Renal cortical epithelial cell (primary cell): ENCODE results near the gene TLDC2. TPM values are rescaled to one million over a fixed set of nuclear protein-coding genes. Genes with fewer than 3 reads are reported as not detected.
"Not testable (repeated sequence)": the region's sequence is repeated elsewhere in the genome, so short reads cannot be mapped to it uniquely, and the experiment has no call there.

Source experiments
- DNase-seq: peaks from one replicate; pipeline ENCODE4 v3.0.0-alpha.2; 2011; ENCODE audit warnings: low read depth
- total RNA-seq: library from RNA; depleted of rRNA; stranded (reverse); fragments of >200 nt; gene quantifications from 2 replicates; pipeline ENCODE4 v1.2.3, GENCODE V29; 2014

Gene TLDC2
- total RNA-seq, 1 donor from 2014 or later, result 0.50 TPM

DNA sequence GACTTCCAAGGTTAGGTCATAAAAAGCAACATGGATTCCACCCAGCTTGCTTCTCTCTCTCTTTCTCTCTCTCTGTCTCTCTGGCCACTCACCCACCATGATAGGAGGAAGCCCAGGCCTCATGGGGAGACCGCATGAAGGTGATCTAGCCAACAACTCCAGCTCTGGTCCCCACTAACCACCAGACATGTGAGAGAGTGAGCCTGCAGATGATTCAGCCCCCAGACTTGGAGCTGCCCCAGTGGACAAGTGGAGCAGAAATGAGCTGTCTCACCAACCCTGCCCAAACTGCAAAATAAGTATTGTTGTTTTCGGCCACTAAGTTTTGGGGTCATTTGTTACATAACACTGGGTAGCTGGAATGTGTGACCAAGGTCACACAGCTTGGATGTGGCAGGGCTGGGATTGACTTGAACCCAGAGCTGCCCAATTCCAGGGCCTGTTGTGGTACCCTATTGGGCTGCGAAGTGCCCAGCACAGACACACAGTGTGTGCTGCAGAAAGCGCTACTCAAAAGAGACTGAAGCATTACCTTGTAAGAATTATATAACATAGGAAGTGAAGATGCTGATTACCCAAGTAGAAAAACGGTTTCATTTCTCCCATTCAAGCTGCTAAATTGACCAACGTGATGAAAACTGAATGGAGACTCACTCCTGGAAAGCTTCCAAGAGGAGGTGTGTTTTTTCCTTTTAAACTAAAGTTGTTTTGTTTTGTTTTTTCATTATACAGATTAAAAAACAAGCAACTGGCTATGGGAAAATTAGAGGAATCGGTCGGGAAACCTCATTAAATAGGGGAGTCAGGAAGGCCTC is 9.1 kb upstream of the TLDC2 start:
- DNase-seq, result peak; percentile 71

DNA sequence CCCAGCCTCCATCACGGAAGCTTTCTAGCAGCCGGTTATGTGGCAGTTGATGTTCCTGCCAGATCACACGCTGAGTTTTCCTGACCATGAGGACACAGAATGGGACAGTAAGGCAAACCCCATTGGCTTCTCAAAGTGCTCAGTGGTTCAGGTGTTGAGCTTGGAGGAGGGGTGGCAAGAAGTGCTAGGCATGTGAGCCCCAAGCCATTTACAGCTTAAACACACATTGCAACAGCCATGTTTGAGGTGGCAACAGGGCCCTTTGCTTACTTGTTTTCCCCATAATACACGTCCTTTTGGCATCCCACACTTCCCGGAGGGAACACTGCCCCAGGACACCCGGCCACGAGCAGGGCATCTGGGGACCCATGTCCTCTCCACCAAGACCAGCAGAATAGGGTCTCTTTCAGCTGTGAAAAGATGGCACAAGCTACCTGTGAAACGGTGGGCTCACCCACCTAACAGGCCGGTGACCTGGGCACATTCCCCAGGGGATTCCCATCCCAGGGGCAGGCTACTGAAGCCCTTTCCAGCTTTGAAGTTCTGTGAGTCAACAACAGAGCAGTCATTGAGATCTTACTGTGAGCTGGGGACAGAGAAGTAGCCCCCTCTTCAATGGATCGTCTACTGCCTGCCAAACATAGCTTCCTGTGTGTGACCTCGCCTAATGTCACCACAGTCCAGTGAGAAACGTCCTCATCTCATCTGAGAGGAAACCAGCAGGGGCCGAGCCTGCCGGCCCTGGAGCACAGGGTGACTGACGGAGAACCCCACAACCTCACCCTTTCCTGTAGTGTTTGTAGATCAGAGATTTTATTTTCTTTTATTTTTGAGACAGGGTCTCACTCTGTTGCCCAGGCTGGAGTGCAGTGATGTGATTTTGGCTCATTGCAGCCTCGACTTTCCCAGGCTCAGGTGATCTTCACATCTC is 4.0 kb upstream of the TLDC2 start:
- no peak for DNase-seq

DNA sequence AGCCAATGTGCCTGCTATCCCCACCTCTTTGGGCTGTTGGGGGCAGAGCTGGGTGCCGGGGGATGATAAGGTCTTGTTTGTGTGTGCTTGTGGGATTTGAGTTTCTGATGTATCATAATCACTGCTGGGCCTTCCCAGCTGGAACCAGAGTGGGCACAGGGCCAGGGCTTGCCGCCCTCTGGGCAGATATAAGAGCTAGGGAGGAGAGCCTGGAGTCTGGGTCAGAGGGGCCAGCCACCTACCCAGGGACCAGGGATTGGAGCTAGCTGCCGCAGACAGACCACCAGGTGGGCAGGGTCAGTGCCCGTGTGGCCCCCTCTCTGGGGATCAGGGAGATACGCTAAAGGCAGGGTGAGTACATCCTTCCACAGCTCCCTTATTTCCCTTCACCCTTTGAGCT is 3.1 kb upstream of the TLDC2 start:
- DNase-seq, result peak; percentile 54

DNA sequence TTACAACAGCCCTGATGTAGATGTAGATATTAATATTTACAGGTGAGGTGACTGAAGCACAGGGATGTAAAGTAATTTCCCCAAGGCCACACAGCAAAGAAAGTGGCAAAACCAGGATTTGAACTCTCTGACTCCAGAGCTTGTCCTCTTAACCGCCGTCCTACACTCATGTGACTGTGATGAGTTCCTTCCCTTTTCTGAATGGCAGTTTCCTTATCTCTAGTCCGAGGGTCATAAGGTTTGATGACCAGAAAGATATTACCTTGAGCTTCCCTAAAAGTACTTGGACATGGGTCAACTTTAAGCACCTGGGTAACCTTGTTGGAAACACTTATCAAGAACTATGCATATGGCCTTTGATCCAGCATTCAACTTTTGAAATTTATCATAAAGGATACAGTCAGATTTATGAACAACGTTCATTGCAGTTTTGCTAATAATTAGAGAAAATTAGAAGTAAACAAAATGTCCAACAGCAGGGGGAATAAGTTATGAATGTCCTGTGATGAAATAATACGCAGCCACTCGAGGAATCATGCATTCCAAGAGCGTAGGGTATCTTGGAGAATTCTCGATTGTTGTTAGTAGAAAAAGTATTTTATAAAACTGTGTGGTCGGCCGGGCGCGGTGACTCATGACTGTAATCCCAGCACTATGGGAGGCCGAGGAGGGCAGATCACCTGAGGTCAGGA is 2.3 kb upstream of the TLDC2 start:
- DNase-seq, result no peak

DNA sequence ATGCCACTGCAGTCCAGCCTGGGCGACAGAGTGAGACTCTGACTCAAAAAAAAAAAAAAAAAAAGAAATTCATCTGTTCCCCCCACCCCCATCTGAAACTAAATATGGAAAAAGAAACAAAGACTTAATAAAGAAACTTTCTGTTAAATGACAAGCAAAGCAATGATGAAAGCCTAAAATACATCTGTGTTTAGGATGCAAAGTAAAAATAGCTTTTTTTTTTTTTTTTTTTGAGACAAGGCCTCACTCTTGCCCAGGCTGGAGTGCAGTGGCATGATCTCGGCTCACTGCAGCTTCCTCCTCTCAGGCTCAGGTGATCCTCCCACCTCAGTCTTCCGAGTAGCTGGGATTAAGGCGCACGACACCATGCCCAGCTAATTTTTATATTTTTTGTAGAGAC is 845 bp upstream of the TLDC2 start:
- DNase-seq, result not testable (repeated sequence)

DNA sequence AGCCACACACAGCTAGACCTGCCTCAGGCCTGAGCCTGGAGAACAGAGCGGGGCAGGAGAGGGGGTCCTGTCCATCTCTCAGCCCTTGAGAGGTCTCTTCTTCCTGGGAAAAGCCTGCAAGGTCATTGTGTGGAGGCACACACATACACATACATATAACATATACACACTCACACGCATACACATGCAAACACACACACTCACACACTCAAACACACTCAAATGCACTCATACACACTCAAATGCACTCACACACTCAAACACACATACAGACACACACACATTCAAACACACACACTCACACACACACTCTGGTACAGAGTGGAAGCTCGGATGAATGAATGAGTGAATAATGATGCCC is 515 bp downstream of the TLDC2 start:
- no peak for DNase-seq

DNA sequence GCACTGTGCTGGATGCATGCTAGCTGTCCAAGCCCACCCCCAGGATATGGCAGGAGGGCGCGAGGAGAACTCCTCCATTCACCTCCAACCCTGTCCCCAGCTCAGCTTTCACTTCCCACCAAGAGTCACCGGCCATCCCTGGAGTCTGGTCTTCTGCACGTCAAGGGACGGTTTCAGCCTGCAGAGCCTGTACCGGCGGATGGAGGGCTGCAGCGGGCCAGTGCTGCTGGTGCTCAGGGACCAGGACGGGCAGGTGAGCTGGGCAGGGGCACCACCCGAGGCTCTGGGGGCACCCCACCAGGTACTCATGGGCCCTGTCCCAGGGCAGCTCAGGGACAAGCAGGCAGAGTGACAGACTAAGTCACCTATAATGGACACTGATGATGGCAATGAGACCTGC is 3.0 kb downstream of the TLDC2 start:
- DNase-seq, result no peak

DNA sequence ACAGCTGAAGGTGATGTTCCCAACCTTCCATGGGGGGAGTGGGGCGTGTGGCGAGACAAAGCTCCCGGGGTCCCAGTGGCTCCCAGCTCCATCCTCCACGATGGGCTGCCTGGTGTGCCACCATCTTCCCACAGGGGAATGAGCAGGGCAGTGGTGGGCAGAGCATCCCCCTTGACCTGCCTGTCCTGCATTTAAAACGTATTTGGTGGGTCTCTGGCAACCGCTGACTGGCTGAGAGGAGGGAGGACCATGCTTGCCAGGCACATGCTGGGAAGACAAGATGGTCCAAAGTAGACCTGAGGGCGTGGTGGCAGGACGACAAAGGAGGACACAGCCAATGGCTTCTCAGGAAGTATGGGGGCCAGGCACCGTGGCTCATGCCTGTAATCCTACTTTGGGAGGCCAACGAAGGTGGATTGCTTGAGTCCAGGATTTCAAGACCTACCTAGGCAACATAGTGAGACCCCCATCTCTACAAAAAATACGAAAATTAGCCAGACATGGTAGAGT is 4.9 kb downstream of the TLDC2 start:
- DNase-seq, result no peak

DNA sequence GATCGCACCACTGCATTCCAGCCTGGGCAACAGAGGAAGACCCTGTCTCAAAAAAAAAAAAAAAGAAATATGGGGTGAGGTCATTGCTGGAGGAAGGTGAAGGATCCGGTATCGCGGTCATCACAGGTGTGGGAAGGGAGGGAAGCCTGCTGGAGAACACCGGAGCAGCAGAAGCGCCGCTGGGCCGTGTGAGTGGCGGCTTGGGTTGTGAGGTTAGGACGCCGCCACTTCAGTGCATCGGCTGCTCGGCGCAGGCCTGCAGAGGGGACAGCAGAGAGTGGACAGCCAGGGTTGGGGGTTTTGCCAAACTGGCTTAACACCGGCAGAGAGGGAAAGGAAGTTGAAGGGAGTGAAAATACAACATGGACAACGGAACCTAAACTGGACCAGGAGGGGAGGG is 5.4 kb downstream of the TLDC2 start:
- DNase-seq, result no peak

DNA sequence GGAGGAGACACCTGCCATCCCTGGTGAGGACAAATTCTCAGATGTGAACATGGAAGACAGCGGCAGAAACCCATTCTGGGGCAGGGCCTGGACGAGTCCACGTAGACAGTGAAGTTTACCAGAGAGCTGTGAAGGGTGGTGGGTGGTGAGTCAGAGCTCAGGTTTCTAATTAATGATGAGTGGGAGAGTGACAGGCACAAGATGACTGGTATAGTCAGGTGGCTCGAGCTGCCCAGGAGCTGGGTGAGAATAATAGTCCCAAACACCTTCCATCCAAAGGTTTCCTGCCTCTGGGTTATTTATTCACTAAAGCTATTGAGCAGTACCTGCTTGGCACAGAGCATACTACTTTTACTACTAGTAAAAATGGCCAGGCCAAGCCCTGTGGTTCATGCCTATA is 6.0 kb downstream of the TLDC2 start:
- peak; percentile 95 for DNase-seq

DNA sequence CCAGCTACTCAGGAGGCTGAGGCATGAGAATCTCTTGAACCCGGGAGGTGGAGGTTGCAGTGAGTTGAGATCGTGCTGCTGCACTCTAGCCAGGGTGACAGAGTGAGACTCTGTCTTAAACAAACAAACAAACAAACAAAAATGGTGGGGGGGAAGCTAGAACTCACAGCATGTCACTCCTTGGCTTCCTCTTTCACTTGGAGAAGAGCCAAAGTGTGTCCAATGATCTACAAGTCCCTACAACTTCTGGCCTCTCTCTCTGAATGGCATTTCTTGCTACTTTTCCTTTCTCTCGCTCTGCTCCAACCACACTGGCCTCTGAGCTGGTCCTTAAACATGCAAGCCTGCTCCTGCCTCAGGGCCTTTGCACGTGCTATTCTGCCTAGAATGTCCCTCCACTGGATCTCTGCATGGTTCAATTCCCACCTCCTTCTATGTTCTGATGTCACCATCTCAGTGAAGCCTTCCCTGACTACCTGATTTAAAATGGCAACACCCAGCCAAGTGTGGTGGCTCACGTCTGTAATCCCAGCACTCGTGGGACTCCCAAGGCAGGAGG is 8.1 kb downstream of the TLDC2 start:
- no peak for DNase-seq

DNA sequence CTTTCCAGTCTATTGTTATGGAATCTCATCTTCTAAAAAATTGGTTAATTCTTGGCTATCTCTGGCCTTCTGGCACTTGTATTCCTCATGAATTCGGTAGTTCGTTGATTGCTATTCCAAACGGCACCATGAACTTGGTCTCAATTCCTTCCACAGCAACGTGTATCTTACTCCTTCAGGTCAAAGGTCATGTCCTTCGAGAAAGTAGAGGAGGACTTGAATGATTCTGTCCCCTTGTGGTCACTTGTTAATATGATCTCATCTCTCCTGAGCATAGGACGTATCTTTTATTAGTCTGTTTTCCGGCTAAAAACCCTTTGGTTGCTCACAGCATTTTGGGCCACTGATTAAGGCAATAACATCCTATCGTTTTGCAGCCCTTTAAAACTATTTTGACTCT is 9.4 kb downstream of the TLDC2 start:
- no peak for DNase-seq

DNA sequence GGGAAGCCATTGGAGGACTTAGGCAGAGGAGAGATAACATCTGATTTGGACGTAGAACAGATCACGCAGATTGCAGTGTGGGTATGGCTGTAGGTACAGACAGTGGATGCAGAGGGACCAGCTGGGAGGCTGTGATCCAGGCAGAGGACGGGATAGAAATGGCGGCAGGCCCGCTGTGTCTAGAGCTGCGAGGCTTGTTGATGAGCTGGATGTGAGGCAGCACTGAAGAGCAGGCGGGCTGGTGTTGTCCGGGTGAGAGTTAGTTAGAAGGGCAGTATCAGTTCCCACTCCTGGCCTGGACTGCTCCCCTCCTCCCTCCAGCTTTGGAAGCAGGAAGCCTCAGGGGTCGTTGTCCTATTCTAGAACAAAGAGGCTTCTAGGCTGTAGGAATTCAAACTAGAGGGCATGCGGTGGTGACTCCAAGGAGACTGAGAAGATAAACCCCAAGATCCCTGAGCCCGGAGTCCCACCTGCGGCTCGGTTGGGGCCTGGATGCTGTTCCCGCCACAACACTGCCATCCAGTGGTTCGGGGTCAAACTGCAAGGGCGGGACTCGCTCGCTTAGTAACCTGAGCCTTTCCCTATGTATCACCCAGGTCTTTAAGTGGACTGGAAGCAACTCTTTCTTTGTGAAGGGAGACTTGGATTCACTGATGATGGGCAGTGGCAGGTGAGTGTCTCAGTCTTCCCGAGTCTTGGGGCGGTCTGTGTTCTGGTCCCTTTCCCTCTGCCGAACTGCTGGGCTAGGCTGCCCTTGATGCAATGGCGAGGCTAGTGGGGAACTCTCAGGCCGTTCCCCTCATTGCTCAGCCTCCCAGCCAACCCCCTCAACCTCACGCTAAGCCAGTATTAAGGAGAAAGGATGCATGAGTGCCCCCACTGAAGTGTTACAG is 11.2 kb downstream of the TLDC2 start:
- DNase-seq, result peak; percentile 69

DNA sequence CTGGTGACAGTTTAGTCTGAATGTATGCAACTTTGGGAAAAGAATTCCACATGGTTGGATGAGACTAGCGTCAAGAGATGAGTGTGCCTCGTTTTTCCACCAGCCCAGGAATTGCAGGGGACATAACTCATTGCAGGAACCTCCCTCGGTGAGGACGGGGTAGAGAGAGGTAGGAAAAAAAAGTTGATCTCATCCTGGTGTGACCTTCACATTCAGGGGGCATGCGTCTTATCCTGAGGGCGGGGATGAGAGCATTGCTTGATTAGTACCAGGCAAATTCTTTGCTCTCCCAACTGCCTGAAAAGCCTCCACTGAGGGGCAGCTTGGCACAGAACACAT is 11.8 kb downstream of the TLDC2 start:
- DNase-seq, result no peak

DNA sequence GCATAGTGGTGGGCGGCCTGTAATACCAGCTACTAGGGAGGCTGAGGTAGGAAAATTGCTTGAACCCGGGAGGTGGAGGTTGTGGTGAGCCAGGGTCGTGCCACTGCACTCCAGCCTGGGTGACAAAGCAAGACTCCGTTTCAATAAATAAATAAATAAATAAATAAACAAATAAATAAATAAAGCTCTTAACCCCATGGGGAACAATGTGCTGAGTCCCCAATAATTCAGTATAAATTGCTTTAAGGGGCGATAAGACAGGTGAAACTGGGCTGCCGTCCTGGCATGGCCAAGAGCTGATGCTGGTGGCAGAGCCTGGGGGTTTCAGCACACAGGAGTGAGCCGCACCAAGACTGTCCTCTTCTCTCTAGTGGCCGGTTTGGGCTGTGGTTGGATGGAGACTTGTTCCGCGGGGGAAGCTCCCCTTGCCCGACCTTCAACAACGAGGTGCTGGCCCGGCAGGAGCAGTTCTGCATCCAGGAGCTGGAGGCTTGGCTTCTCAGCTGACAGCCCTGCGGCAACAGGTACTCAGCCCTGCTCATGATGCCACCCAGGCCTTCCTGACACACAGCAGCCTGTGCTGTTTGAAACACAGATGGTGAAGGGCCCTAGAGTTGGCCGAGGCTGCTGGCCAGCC is 13.1 kb downstream of the TLDC2 start:
- DNase-seq, result no peak

DNA sequence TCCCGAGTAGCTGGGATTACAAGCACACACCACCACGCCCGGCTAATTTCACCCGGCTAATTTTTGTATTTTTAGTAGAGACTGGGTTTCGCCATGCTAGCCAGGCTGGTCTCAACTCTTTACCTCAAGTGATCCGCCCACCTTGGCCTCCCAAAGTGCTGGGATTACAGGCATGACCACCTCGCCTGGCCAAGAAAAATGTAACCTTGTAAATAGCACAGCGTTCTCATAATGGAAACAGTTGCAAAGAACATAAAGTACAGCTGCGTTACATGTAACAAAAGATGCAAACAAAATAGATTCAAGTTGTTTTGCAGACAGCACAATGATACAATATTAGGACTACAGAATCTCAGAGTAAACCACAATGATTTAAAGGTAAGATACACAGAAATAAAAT is 14.6 kb downstream of the TLDC2 start:
- DNase-seq, result no peak

DNA sequence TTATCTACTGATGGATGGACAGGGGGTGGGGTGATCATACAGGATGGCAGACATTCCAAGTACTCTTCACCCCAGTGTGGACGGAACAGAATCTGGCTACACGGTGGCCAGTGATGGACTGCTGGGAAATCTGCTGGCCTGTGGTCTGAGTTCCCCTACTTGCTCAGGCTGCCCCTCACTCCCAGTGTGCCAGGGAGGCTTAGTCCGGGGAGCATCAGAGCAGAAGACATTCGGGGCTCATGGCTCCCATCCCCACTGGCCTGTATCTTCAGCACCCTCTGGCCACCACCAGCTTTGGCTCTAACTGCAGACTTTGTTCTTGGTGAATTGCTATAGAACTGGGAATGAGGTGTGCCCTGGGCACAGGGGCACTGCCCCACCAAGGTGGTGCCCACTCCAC is 15.3 kb downstream of the TLDC2 start:
- DNase-seq, result no peak

DNA sequence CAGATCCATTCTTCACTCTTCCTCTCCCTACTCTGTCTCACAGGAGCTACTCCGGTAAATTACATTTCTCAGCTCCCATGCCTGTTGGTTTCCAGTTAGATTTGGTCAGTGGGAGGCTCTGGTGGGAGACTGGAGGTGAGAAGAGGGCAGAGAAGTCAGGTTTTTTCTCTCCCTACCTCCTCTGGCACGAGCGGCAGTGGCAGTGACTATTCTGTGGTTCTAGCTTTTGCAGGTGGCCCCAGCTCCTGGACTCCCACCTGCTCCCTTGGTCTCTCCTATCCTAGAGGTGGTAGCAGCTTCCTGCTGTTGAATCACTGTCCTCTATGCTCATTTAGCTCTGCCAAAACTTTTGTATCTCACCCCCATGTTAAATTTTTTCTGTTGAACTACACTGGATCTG is 17.9 kb downstream of the TLDC2 start:
- DNase-seq, result no peak

DNA sequence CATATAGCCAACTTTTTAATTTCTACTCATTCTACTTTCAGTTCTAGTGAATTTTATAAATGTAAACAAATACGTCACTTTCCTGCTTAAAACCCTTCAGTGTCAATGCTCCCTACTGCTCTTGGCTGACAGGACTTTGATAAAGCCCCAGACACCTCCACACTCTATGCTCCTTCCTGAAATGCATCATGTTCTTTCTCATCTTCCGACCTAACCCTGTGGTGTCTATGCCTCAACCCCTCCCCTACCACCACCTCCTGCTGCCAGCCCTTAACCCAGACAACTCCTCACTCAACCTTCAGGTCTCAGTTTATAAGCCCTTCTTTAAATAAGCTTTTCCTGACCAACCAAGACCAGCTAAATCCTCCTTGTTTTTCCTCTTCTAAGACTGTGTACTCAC is 19.1 kb downstream of the TLDC2 start:
- DNase-seq, result no peak

DNA sequence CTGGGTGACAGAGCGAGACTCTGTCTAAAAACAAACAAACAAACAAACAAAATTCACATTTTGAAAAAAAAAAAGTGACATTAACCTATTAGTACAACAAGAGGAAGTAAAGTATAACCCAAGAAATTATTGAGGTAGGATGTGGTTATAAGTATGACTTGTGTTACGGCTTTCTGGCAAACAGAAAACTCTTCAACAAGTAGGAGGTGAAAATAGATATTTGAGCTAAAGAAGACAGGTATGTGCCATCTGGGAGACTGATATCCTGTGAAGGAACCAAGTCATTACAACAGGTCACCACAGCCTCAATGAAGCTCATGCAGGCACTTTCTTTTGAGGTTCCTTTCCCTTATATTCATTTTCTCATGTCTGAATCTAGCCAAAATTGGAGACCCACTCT is 28.8 kb downstream of the TLDC2 start:
- no peak for DNase-seq

DNA sequence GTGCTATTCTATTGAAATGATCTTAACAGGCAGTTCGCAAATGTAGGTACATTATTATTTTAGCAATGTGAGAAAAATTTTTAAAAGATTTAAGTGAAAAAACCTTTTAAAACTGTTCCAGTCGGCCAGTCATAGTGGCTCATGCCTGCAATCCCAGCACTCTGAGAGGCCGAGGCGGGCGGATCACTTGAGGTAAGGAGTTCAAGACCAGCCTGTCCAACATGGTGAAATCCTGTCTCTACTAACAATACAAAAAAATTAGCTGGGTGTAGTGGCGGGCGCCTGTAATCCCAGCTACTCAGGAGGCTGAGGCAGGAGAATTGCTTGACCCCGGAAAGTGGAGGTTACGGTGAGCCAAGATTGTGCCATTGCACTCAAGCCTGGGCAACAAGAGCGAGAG is 29.6 kb downstream of the TLDC2 start:
- DNase-seq, result not testable (repeated sequence)
